ENCODE results near the gene CLDN10.

Gene CLDN10

GRCh38 chr13:95624020-95624419 is 71.5 kb downstream of the CLDN10 start:
- no peak for DNase-seq (ENCODE audit: extremely low read depth, low read depth)

GRCh38 chr13:95626768-95627167 is 74.2 kb downstream of the CLDN10 start:
- TF ChIP-seq CTCF (IDR thresholded peaks at IDR 0.05; ENCODE audit: low read depth, low read length) = no peak
- no peak for DNase-seq (ENCODE audit: extremely low read depth, low read depth)

More at GRCh38 chr13:95624020-95624419, 71.5 kb downstream of the CLDN10 start:
- peak; percentile 67 for TF ChIP-seq CTCF (IDR thresholded peaks at IDR 0.05; ENCODE audit: low read depth, low read length)

- TF ChIP-seq CTCF (IDR thresholded peaks at IDR 0.05; ENCODE audit: low read depth, low read length) = no peak
- DNase-seq (ENCODE audit: extremely low read depth, low read depth) = no peak
Measured at GRCh38 chr13:95627590-95627989, 75.1 kb downstream of the CLDN10 start.

- no peak for TF ChIP-seq CTCF (IDR thresholded peaks at IDR 0.05; ENCODE audit: low read depth, low read length)
- DNase-seq (ENCODE audit: extremely low read depth, low read depth) = no peak
Measured at GRCh38 chr13:95628488-95628887, 76.0 kb downstream of the CLDN10 start.

- no peak for TF ChIP-seq CTCF (IDR thresholded peaks at IDR 0.05; ENCODE audit: low read depth, low read length)
- DNase-seq (ENCODE audit: extremely low read depth, low read depth) = no peak
Measured at GRCh38 chr13:95629071-95629470, 76.6 kb downstream of the CLDN10 start.

Data from AG09319 (cell line).